Measurements from ENCODE around the gene NAV2.
A peak's percentile ranks its signal among the peaks of the same experiment; 100 is the strongest.
"Not testable (repeated sequence)": the region's sequence is repeated elsewhere in the genome, so short reads cannot be mapped to it uniquely, and the experiment has no call there.

The NAV2 gene

GRCh38 chr11:19934828-19935259 is 222.2 kb downstream of the NAV2 start:
- no peak for DNase-seq

GRCh38 chr11:19935507-19935906 is 222.9 kb downstream of the NAV2 start:
- no peak for DNase-seq

GRCh38 chr11:19936461-19936860 is 223.8 kb downstream of the NAV2 start:
- no peak for DNase-seq

GRCh38 chr11:19938169-19938856 is 225.7 kb downstream of the NAV2 start:
- DNase-seq, result peak; percentile 48

GRCh38 chr11:19938866-19939265 is 226.2 kb downstream of the NAV2 start:
- no peak for DNase-seq

- DNase-seq, result no peak
These were observed 226.8 kb downstream of the NAV2 start for GRCh38 chr11:19939415-19939929.

- DNase-seq, result no peak
These were observed 228.2 kb downstream of the NAV2 start for GRCh38 chr11:19940831-19941230.

GRCh38 chr11:19946681-19947080 is 234.0 kb downstream of the NAV2 start:
- DNase-seq, result no peak

- DNase-seq, result no peak
These were observed 235.0 kb downstream of the NAV2 start for GRCh38 chr11:19947537-19948114.

- no peak for DNase-seq
These were observed 237.0 kb downstream of the NAV2 start for GRCh38 chr11:19949606-19950005.

- peak; percentile 84 for DNase-seq
These were observed 239.0 kb downstream of the NAV2 start for GRCh38 chr11:19951558-19952115.

- DNase-seq, result no peak
These were observed 239.5 kb downstream of the NAV2 start for GRCh38 chr11:19952116-19952605.

GRCh38 chr11:19952911-19953310 is 240.3 kb downstream of the NAV2 start:
- no peak for DNase-seq

GRCh38 chr11:19953336-19953735 is 240.7 kb downstream of the NAV2 start:
- DNase-seq, result no peak

- peak; percentile 79 for DNase-seq
These were observed 241.3 kb downstream of the NAV2 start for GRCh38 chr11:19953909-19954308.

- no peak for DNase-seq
These were observed 242.3 kb downstream of the NAV2 start for GRCh38 chr11:19954899-19955298.

GRCh38 chr11:19955660-19956059 is 243.0 kb downstream of the NAV2 start:
- DNase-seq, result no peak

- DNase-seq, result no peak
These were observed 243.6 kb downstream of the NAV2 start for GRCh38 chr11:19956228-19956627.

- no peak for DNase-seq
These were observed 244.8 kb downstream of the NAV2 start for GRCh38 chr11:19957294-19957943.

GRCh38 chr11:19958204-19958603 is 245.6 kb downstream of the NAV2 start:
- DNase-seq, result no peak

GRCh38 chr11:19959210-19959609 is 246.6 kb downstream of the NAV2 start:
- no peak for DNase-seq

GRCh38 chr11:19959648-19960059 is 247.0 kb downstream of the NAV2 start:
- no peak for DNase-seq

- DNase-seq, result not testable (repeated sequence)
These were observed 247.8 kb downstream of the NAV2 start for GRCh38 chr11:19960410-19960809.

- no peak for DNase-seq
These were observed 248.6 kb downstream of the NAV2 start for GRCh38 chr11:19961225-19961624.

Data from midbrain (tissue), 1 donor.